GM12878 (cell line): ENCODE measurements around the gene HTD2. TPM values are rescaled to one million over a fixed set of nuclear protein-coding genes. Genes with fewer than 3 reads are reported as not detected.

Source experiments
- ATAC-seq: fragments of 200-7000 bp; cut with Tn5 transposase; 3 replicates; pipeline ENCODE4 v1.9.1; 2020; ENCODE audit warnings: mild to moderate bottlenecking, moderate library complexity
- BruUV-seq: library from RNA; stranded (reverse); fragments of 400-500 nt; replicated peaks from 2 replicates; lab custom pipeline; 2021; lab: Mats Ljungman, UMichigan
- CTCF ChIA-PET: fragments of 300-600 bp; sonication (Branson Sonifier 250); formaldehyde crosslinking; extraction: SDS; loops from one replicate; lab custom pipeline; 2021; ENCODE audit warnings: inconsistent platforms; lab: Yijun Ruan, JAX
- POLR2A ChIA-PET: fragments of 350-600 bp; formaldehyde crosslinking; extraction: SDS; loops from one replicate; lab custom pipeline; 2021; ENCODE audit warnings: inconsistent platforms; lab: Charles Lee
- RAD21 ChIA-PET: fragments of 300-600 bp; sonication (Branson Sonifier 250); formaldehyde crosslinking; loops from one replicate; lab custom pipeline; 2023; ENCODE audit warnings: antibody characterized with exemption; ENCODE audit not compliant: unreplicated experiment; lab: Charles Lee
- SMC1A ChIA-PET: fragments of 300-600 bp; sonication (Branson Sonifier 250); formaldehyde crosslinking; loops from one replicate; lab custom pipeline; 2023; ENCODE audit not compliant: unreplicated experiment, uncharacterized antibody; lab: Charles Lee
- DNase-seq: peaks from one replicate; pipeline ENCODE4 v3.0.0-alpha.2; 2011; ENCODE audit warnings: low read depth, low spot score
- FAIRE-seq: peaks from 3 replicates; lab custom pipeline; 2011; peaks lifted over from hg19 to GRCh38; lab: Jason Lieb, UNC
- H2AFZ ChIP-seq: 2 replicates; pipeline ENCODE4 v1.6.0; 2011; ENCODE audit warnings: low read depth, low read length, control low read depth; ENCODE audit not compliant: control insufficient read depth
- H3K27ac ChIP-seq: 2 replicates; pipeline ENCODE4 v1.5.1; 2011; ENCODE audit warnings: control low read depth; ENCODE audit not compliant: control insufficient read depth, insufficient read depth
- H3K27me3 ChIP-seq, 2 experiments: replicated peaks in 1 of 2; 2 replicates each; pipeline versions ENCODE4 v1.6.0 to v1.6.1; 2011; ENCODE audit warnings: low read length in 1 of 2; ENCODE audit not compliant: control insufficient read depth in 2 of 2, insufficient read depth in 2 of 2
- H3K36me3 ChIP-seq, 2 experiments: 2 replicates each; pipeline ENCODE4 v1.5.1; 2011; ENCODE audit warnings: low read length in 1 of 2; ENCODE audit not compliant: control insufficient read depth in 2 of 2, insufficient read depth in 2 of 2
- H3K4me1 ChIP-seq: 2 replicates; pipeline ENCODE4 v1.6.1; 2011; ENCODE audit warnings: mild to moderate bottlenecking, low read length, moderate library complexity, mixed read lengths; ENCODE audit not compliant: control insufficient read depth, insufficient read depth
- H3K4me2 ChIP-seq: 2 replicates; pipeline ENCODE4 v1.6.0; 2011; ENCODE audit warnings: control low read depth; ENCODE audit not compliant: control insufficient read depth, insufficient read depth
- H3K4me3 ChIP-seq: fragments of 200-600 bp; sonication (generic); 2 replicates; pipeline ENCODE4 v1.5.1; 2016
- H3K79me2 ChIP-seq: 2 replicates; pipeline ENCODE4 v1.6.0; 2011; ENCODE audit warnings: low read length; ENCODE audit not compliant: control insufficient read depth, insufficient read depth
- H3K9ac ChIP-seq: 2 replicates; pipeline ENCODE4 v1.8.0; 2011; ENCODE audit warnings: low read length, control low read depth, mixed read lengths; ENCODE audit not compliant: control insufficient read depth, insufficient read depth
- H3K9me3 ChIP-seq: replicated peaks from 3 replicates; pipeline ENCODE4 v1.5.1; 2011; ENCODE audit warnings: mild to moderate bottlenecking, low read length; ENCODE audit not compliant: control insufficient read depth, insufficient read depth
- H4K20me1 ChIP-seq: 2 replicates; pipeline ENCODE4 v1.6.0; 2011; ENCODE audit not compliant: control insufficient read depth, insufficient read depth
- ATF7 ChIP-seq: fragments of 450-650 bp; IDR thresholded peaks from 2 replicates; pipeline ENCODE4 v1.6.1; 2016; ENCODE audit warnings: low read depth, mild to moderate bottlenecking
- CEBPB ChIP-seq, 2 experiments: fragments of 150-350 bp in 1 of 2; IDR thresholded peaks; 2 replicates each; pipeline ENCODE4 v1.6.1; 2012 to 2014; ENCODE audit warnings: low read depth in 2 of 2, low read length in 2 of 2, borderline replicate concordance in 1 of 2, inconsistent platforms in 1 of 2
- IKZF2 ChIP-seq, 2 experiments: fragments of 450-650 bp; IDR thresholded peaks; 2 replicates each; pipeline ENCODE4 v1.6.1; 2017; ENCODE audit warnings: mild to moderate bottlenecking in 2 of 2, moderate library complexity in 2 of 2
- NBN ChIP-seq: fragments of 450-650 bp; IDR thresholded peaks from 2 replicates; pipeline ENCODE4 v1.6.1; 2016
- PKNOX1 ChIP-seq: fragments of 450-650 bp; IDR thresholded peaks from 2 replicates; pipeline ENCODE4 v1.6.1; 2016; ENCODE audit warnings: mild to moderate bottlenecking
- POLR2A ChIP-seq: IDR thresholded peaks from 2 replicates; pipeline ENCODE4 v1.6.1; 2011; ENCODE audit warnings: low read depth, mild to moderate bottlenecking, low read length
- RCOR1 ChIP-seq: conservative IDR thresholded peaks from 2 replicates; pipeline ENCODE4 v1.6.1; 2012; ENCODE audit warnings: low read depth, low read length, improper control_type of control experiment
- RFX5 ChIP-seq: IDR thresholded peaks from 2 replicates; pipeline ENCODE4 v1.6.1; 2011; ENCODE audit warnings: low read depth, low read length, improper control_type of control experiment
- RUNX3 ChIP-seq: IDR thresholded peaks from 2 replicates; pipeline ENCODE4 v1.6.1; 2012; ENCODE audit warnings: low read length, inconsistent platforms
- ZNF217 ChIP-seq: fragments of 450-650 bp; IDR thresholded peaks from 2 replicates; pipeline ENCODE4 v1.6.1; 2017; ENCODE audit warnings: antibody characterized with exemption, mild to moderate bottlenecking
- ZNF384 ChIP-seq: IDR thresholded peaks from 2 replicates; pipeline ENCODE4 v1.6.1; 2012; ENCODE audit warnings: low read depth, mild to moderate bottlenecking, low read length, improper control_type of control experiment, borderline replicate concordance
- ZSCAN29 ChIP-seq: fragments of 450-650 bp; IDR thresholded peaks from 2 replicates; pipeline ENCODE4 v1.6.1; 2017; ENCODE audit warnings: mild to moderate bottlenecking, moderate library complexity
- WGBS: methylation state at CpG from one replicate; pipeline ENCODE4 v1.1.6; 2016; ENCODE audit warnings: low lambda C conversion rate; ENCODE audit not compliant: insufficient replicate concordance, insufficient coverage; ENCODE audit errors: missing lambda C conversion rate; 5-methylcytosine and 5-hydroxymethylcytosine counted together
- in situ Hi-C: fragments of 300-500 bp; cut with MboI; formaldehyde crosslinking; loops from 9 replicates; pipeline ENCODE4 v1.14.3; 2018; ENCODE audit warnings: mixed read lengths
- intact Hi-C: fragments of 100-400 bp; cut with micrococcal nuclease; formaldehyde crosslinking; loops from one replicate; pipeline ENCODE4 v1.14.2; 2022; ENCODE audit not compliant: unreplicated experiment
- polyA plus RNA-seq, 11 experiments: library from polyadenylated mRNA; depleted of rRNA in 4 of 11; unstranded in 6 of 11; stranded (reverse) in 5 of 11; fragments of >200 nt; fragmentation: Nextera tagmentation in 4 of 11; fragmentation: Illumina TruSeq in 1 of 11; extraction: Ambion mirVana in 4 of 11; extraction: Trizol in 1 of 11; gene quantifications; 1 replicate in 1 of 11; 2 replicates in 10 of 11; pipeline versions ENCODE4 v1.2.1 to v1.2.3, GENCODE V29; 2011 to 2016; ENCODE audit warnings: inconsistent platforms in 2 of 11, missing spikeins in 2 of 11, low read depth in 1 of 11
- total RNA-seq, 4 experiments: library from RNA; depleted of rRNA in 3 of 4; stranded (reverse); fragments of >200 nt in 3 of 4; fragmentation: Illumina TruSeq in 1 of 4; extraction: Trizol in 1 of 4; gene quantifications; 2 replicates each; pipeline versions ENCODE4 v1.2.1 to v1.2.3, GENCODE V29; 2013 to 2021

HTD2 gene
- total and polyA plus RNA-seq, 10 of the 15 experiments (the other 5 are each of a cell fraction or from before 2014, with no cell fraction given): 5.9 to 24.7 (median 9.5) TPM

DNA sequence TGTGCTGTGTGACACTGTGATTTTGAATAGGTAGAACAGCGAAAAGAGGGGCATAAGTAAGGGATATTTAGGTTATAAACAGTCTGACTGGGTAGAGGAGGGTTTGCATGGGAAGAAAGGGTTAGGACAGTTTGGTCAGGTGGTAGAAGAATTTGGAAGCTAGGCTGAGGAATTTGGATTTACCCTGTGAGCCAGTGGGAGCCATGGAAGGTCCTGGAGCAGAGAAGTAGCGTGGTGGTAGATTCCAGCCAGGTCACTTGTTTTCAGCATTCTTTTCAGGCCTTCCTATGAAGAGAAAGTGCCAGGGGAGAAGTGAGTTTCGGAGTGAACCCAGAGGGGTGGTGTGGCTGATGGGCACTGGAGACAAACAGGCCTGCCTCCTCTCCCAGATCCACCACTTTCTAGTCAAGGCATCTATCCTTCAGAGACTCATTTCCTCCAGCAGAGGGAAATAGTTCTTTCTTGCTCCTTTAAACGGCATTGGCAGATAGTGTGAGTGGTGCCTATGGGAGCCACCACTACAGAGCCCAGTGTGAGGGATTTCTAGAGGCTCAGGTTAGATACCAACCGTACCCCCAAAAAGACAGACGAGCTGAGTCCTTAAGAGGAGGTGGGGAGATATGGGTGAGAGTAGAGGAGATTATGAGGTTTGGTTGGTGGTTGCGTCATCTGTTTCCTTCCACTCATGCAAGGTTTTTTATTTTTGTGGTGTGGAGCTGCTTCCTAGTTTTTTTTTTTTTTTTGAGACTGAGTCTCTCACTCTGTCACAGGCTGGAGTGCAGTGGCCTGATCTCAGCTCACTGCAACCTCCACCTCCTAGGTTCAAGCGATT is 47.6 kb downstream of the HTD2 start:
- Histone ChIP-seq H3K27ac (peak overlapping the region; percentile 51; the same call in 1 of the 2 replicates), H3K9ac (peak overlapping the region; percentile 32; the same call in 1 of the 2 replicates), H3K4me2 (peak overlapping the region; percentile 72), H3K9me3 (no peaks in the 10 kb centered on the region)
- POLR2A ChIA-PET: interaction anchor here (0.7 to 12.7 kb wide), 4 partner anchors 17 to 147 kb away, joined by 4 to 221 read pairs (median 8); partner anchors contain the start of gene PXK
- 0 out of 2 replicates have a peak, but pooled peaks have one; percentile 23 for TF ChIP-seq POLR2A
- TF ChIP-seq RCOR1: no peak
- no peak for TF ChIP-seq PKNOX1
- peak in 1 of 2 experiments; percentile 17; a peak in 1 of 4 replicates for TF ChIP-seq CEBPB (IDR thresholded peaks at IDR 0.05; ENCODE audit: borderline replicate concordance in 1 of 2, low read depth in 2 of 2, low read length in 2 of 2)
- TF ChIP-seq ZNF217: 0 out of 2 replicates have a peak, but pooled peaks have one; percentile 23
- peak; percentile 64 for TF ChIP-seq RUNX3
- 0 out of 2 replicates have a peak, but pooled peaks have one; percentile 46 for TF ChIP-seq NBN
- TF ChIP-seq IKZF2 (IDR thresholded peaks at IDR 0.05): 0 out of 4 replicates have a peak, but pooled peaks of 1 of the 2 experiments have one; percentile 11
- TF ChIP-seq ZSCAN29: no peak
- peak; percentile 89 for TF ChIP-seq ATF7
- TF ChIP-seq RFX5: peak; percentile 86
- peak; percentile 69; the same call in 1 of the 2 replicates for TF ChIP-seq ZNF384
- TF ChIP-seq, all 136 proteins: peak for 9
- H2AFZ ChIP-seq: peak overlapping the region; percentile 59
- ChIA-PET RAD21 (interaction anchor here (0.9 to 2.6 kb wide), 10 partner anchors 14 to 167 kb away, joined by 3 to 12 read pairs (median 4); partner anchors contain the start of genes HTD2 and RPP14), CTCF (interaction anchor here (0.6 to 12.5 kb wide), 8 partner anchors 11 to 175 kb away, joined by 3 to 204 read pairs (median 10); partner anchors contain the start of genes HTD2, PXK and RPP14), SMC1A (interaction anchor here (0.9 to 15.0 kb wide), 7 partner anchors 11 to 139 kb away, joined by 3 to 324 read pairs (median 5); partner anchors contain the start of genes HTD2, PXK and RPP14)
- H3K4me1 ChIP-seq: peaks cover 68% of the 10 kb centered on the region
- ATAC-seq (peak; percentile 13), FAIRE-seq (no peak), DNase-seq (no peak)
- no peaks in the 10 kb centered on the region for H3K27me3 ChIP-seq
- 18% methylated on average over 8 of the region's 8 CpGs for WGBS
- H3K4me3 ChIP-seq: no peak overlapping the region
- intact Hi-C loops (no loop called here), in situ Hi-C loops (no loop called here)
- no peaks in the 10 kb centered on the region for H3K36me3 ChIP-seq
- H4K20me1 ChIP-seq: no peaks in the 10 kb centered on the region
- peaks cover 7% of the 10 kb centered on the region for H3K79me2 ChIP-seq
- TSS peak; percentile 91 for BruUV-seq
